ENCODE measurements around the gene MPHOSPH6. TPM values are rescaled to one million over a fixed set of nuclear protein-coding genes. Genes with fewer than 3 reads are reported as not detected.

Gene MPHOSPH6, protein sequence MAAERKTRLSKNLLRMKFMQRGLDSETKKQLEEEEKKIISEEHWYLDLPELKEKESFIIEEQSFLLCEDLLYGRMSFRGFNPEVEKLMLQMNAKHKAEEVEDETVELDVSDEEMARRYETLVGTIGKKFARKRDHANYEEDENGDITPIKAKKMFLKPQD
- total RNA-seq: 11.0 and 14.2 TPM in 2 replicates

DNA sequence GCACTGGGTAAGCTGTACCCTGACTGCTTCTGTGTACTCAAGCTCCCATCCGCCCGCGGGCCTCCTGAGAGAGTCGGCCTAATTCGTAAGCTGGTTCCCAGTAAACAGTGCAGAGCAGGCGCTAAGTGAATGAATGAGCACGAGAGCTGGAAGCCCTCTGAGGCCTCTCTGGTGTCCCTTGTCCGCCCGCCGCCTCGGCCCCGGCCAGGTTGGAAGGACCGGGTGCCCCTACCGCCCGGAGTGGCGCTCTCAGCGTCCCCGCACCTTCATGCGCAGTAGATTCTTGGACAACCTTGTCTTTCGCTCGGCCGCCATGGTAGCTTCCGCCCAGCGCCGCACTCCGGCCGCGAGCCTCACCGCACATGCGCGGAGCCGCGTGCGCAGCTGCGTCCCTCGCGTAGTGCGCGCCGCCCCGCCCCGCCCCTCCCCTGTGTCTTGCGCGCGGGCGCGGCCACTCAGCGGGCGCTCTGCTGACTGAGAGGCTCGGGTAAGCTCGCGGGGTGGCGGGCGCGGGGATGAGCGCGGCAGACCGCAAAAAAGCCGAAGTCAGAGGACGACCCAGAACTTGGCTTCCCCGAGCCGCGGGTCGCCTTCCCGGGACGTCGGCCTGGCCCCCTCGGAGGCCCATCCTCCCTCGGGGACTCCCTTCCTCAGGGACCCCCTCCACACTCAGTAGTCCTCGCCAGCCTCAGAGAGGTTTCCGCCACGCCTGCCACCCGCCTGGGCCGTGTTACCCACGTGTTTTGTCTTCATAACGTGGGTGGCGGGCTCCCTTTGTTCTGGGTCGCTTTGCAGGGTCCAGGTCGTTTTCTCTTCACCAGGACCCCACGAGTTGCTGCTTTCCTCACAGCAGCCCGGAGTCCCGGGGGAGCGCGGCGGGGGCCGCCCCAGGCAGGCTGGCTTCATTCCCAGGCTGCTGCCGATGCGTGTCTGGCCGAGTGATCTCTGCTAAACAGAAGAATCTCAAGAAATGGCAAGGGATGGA, at the start of gene MPHOSPH6:
MPHOSPH6 (minus strand) TSS at position 364 of the 985 bp plus-strand sequence; CDS start at position 315, 49 bp downstream.

Other genes starting within 250 kb of the MPHOSPH6 start
- not detected in 2 replicates for gene SDR42E1, start 158.8 kb downstream of the MPHOSPH6 start, total RNA-seq
- gene HSD17B2, start 135.0 kb downstream of the MPHOSPH6 start, total RNA-seq: not detected in 2 replicates

Measured in cardiac ventricle fibroblast (primary cell).